SK-N-MC (cell line): ENCODE results near the gene PAFAH1B2.

ENCODE experiments used
- EZH2 ChIP-seq: fragments of 200-600 bp; sonication (generic); IDR thresholded peaks from one replicate; pipeline ENCODE4 v1.6.1; 2017; ENCODE audit warnings: antibody characterized with exemption
- POLR2AphosphoS5 ChIP-seq: IDR thresholded peaks from 2 replicates; pipeline ENCODE4 v1.6.1; 2012; ENCODE audit warnings: mild to moderate bottlenecking, low read depth, low read length, borderline replicate concordance

DNA sequence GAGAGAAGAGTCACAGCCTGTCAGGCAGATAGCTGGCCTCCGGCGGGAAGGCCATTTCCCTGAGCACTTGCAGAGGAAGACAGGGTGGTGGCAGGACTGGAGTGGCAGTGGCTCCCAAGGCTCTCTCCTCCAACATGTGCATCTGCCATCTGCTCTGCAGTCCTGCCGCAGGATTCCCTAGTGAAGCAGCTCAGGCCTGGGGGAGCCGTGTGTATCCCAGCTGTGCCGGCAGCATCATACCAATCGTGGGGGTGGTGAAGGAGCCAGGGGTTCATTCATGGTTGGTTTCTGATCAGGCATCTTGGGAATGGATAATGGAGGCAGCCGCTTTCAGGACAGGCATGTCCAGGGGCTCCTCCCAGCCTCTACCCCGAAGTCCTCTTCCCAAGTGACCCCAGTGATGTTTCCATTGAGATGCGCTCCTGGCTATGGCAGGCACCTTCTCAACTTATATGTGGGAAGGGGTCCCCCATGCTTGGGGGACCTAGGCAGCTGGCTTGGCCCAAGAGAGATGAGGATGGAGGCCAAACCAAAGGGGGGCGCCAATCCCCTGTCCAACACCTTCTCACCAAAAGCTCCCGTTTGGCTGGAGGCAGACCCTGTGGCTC is 61.2 kb downstream of the PAFAH1B2 start:
- TF ChIP-seq EZH2 (no peak), POLR2AphosphoS5 (no peak)
